ENCODE measurements around the gene ZXDC.

ZXDC gene

GRCh38 chr3:126432361-126433104 lies 43.2 kb downstream of the ZXDC start:
- FAIRE-seq = no peak

- no peak for FAIRE-seq
Observed at GRCh38 chr3:126431103-126431534, 44.6 kb downstream of the ZXDC start.

DNA sequence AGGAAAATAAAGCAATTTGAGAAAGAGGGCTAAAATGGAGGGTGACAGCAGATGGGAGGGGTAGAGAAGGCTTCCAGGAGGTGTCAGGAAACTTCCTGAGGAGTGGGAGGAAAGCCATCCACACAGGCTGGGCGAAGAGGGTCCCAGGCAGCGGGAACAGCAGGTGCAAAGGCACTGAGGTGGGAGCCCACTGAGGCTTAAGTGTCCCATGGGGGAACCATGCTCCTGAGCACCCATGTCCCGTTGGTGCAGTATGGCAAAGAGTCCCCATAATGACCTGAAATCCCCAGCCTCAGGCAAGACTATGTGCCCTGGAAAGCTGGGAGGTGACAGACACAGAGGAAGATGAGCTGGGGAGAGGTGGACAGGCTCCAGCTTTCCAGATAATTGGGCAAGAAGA lies 50.9 kb downstream of the ZXDC start:
- FAIRE-seq = no peak

DNA sequence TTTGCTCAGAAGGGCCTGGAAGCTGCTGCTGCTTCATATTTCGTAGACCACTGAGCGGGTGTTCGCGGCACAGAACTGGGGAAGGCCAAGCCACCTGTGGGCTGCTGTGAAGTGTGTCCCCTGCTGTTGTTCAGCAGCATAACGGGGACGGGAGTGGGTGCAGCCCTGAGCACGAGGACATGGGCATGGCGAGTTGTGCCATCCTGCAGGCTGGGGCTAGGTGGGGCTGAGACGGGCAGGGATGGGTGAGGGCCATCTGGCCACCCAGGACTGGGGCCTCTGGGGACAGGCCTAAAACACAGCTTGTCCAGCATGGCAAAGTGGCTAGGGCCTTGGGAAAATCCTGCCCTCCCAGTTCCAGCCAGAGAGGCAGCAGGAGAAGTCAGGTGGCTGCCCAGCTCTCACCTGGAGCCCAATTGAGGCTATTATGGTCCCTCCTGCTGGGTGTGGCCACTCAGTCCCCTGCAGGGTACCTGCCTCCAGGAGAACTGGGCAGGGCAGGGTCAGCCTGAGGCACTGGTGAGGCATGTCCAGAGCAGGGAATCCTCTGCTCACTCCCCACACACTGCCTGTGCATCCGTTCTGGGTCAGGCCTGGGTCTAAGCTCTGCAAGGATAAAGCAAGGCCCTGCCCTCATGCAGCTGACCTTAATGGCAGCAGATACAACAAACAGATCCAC lies 51.5 kb downstream of the ZXDC start:
- no peak for FAIRE-seq

DNA sequence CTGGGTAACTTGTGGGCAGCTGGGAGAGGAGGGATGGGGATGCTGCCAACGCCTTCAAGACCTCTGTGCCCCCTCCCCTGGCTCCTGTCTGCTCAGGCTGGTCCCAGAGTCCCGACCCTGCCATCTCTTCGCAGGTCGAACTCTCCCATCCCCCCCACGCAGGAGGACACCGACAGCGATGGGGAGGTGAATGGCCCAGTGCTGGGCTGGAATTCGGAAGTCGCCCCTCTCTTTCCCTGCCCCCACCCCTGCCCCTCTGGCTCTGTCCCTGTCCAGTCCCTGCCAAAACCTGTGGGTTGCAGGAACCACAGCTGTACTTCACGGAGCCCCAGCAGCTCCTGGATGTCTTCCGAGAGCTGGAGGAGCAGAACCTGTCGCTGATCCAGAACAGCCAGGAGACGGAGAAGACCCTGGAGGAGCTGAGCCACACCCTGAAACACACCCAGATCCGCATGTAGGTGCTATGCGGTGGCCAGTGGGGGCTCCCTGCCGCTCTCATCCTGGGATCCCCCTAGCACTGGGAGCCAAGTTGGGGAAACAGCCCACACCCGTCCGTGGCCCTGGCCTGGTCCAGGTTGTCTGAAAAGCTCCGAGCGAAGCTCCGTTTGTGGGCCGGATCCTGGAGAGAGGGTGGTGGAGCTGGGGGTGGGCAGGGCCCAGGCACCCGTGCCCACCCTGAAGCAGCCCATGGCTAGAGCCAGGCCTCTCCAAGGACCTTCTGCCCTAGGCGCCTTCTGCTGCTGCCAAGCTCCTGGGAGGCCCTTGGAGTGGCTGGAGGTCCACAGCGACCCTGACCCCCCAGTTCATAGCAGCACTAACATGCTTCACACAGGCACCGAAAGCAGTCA lies 52.3 kb downstream of the ZXDC start:
- FAIRE-seq = no peak

- no peak for FAIRE-seq
Observed at GRCh38 chr3:126422571-126423091, 53.1 kb downstream of the ZXDC start.

GRCh38 chr3:126422121-126422520 lies 53.6 kb downstream of the ZXDC start:
- no peak for FAIRE-seq

GRCh38 chr3:126421573-126422119 lies 54.0 kb downstream of the ZXDC start:
- no peak for FAIRE-seq

- FAIRE-seq = no peak
Observed at GRCh38 chr3:126419886-126420786, 55.6 kb downstream of the ZXDC start.

GRCh38 chr3:126419151-126419703 lies 56.5 kb downstream of the ZXDC start:
- FAIRE-seq = no peak

GRCh38 chr3:126418661-126419131 lies 57.0 kb downstream of the ZXDC start:
- no peak for FAIRE-seq

- FAIRE-seq = no peak
Observed at GRCh38 chr3:126417981-126418530, 57.6 kb downstream of the ZXDC start.

DNA sequence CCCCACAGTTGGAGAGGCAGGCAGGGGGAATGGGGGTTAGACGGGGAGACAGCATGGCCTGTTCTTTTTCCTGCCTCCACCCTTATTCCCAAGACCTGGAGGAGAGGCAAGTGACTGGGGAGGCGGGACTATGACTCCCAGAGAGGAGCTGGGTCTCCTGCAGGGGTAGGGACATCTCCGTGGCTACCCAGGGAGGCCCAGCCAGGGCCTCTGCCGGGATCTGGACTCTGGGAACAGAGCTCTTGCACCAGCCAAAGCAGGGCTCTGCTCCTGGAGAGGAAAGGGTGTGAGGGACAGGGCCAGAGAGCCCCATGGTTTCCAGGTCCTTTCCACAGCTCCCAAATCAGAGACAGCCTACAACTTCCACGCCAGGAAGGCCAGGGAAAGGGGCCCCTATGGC lies 58.2 kb downstream of the ZXDC start:
- FAIRE-seq = no peak

GRCh38 chr3:126416943-126417342 lies 58.7 kb downstream of the ZXDC start:
- FAIRE-seq = no peak

DNA sequence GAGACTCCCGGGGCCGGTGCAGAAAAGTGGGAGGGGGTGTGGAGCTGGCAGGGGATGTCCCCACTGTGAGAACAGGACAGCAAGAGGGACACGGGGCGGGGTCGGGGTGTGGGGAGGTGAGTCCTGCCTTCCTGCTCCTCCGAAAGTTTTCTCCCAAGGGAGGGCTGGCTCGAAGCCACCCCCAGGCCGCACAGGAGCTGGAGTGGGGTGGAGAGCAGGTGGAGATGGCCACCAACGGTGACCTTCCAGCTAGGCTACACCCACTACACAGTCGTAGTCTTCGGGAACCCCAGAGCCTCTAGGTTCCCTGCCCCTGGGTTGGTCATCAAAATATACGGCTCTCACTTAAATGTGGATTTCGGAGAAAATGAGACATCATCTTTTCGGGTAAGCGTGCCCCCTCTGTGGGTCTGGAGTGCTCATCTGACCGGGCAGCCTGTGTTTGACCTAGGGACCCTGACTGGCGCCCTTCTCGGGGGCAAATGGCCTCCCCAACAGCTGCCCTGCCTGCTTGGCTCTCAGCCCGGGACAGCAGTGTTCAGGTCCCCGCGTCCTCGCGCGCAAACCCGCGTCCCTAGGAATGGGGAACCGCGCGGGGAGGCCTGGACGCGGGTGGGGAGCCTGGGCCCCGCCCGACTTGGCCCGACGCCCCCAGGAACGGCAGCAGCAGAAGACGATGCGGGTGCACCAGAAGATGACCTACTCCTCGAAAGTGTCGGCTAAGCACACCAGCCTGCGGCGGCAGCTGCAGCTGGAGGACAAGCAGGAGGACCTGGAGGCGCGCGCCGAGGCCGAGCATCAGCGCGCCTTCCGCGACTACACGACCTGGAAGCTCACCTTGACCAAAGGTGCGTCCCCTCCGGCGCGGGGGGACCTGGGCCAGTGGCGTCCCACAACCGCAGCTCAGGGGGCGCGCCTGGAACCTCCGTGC lies 59.8 kb downstream of the ZXDC start:
- no peak for FAIRE-seq

DNA sequence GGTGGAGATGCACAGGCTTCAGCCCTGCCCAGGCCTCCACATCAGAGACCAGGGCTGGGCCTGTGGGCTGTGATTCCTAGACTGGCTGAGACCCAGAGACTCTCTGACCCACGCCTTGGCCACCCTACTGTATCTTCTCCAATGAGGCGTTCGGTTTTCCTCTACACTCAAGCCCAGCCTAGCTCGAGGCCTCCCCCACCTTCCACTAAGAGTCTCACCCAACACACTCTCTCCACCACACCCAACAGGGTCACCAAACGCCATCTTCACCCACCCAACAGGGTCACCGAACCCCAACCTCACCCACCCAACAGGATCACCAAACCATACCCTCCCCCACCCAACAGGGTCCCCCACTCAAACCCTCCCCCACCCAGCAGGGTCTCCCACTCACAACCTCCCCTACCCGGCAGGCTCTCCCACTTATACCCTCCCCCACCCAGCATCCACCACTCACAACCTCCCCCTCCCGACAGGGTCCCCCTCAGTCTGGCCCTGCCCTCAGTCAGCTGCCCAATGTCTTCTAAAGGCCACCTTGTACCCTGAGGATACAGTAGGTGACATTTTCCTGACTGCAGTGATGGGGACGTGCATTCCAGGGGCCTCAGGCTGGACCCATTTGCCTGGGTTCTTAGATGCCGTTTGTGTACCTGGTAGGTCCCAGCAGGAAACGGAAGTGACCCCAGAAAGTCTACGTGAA lies 60.6 kb downstream of the ZXDC start:
- FAIRE-seq = no peak

DNA sequence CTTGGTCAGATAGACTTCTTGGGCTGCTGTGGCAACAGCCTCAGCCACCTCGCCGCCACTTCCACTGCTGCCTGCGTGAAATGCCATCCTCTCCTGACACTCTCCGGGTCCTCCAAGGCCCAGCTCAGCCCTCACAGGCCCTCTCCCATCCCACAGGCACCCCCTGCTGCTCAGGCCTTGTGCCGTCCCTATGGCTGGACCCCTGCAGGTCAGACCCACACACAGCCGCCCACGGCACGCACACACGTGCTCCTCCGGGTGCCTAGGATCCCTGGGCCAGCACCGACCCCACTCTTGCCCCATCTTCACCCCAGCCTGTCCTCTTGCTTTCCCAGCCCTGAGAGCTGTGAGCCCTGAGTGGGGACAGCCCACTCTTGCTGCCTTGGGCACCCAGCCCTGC lies 61.3 kb downstream of the ZXDC start:
- FAIRE-seq = no peak

- no peak for FAIRE-seq
Observed at GRCh38 chr3:126413693-126414080, 62.0 kb downstream of the ZXDC start.
